NCI-H1048 (cell line): ENCODE results near the gene CTNND2.
A peak's percentile ranks its signal among the peaks of the same experiment; 100 is the strongest.
"Not testable (repeated sequence)": the region's sequence is repeated elsewhere in the genome, so short reads cannot be mapped to it uniquely, and the experiment has no call there.

Source experiments
- DNase-seq: peaks from one replicate; lab custom pipeline; 2025; lab: John Stamatoyannopoulos, UW

Gene CTNND2

GRCh38 chr5:11675184-11675583 lies 229.1 kb downstream of the CTNND2 start:
- DNase-seq: no peak

DNA sequence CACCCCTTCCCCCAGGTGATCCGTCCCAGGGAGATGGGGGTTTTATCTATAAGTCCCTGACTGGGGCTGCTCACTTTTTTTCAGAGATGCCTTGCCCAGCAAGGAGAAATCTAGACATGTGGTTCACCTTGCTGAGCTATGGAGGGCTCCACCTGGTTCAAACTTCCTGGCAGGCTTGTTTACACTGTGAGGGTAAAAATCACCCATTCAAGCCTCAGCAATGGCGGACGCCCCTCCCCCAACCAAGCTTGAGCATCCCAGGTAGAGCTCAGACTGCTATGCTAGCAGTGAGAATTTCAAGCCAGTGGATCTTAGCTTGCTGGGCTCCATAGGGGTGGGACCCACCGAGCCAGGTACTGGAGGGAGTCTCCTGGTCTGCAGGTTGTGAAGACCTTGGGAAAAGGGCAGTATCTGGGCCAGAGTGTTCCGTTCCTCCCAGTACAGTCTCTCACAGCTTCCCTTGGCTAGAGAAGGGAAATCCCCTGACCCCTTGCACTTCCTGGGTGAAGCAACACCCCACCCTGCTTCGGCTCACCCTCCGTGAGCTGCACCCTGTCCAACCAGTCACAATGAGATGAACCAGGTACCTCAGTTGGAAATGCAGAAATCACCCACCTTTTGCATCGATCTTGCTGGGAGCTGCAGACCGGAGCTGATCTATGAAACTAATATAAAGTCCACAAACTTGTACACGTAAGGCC lies 231.7 kb downstream of the CTNND2 start:
- DNase-seq: no peak

DNA sequence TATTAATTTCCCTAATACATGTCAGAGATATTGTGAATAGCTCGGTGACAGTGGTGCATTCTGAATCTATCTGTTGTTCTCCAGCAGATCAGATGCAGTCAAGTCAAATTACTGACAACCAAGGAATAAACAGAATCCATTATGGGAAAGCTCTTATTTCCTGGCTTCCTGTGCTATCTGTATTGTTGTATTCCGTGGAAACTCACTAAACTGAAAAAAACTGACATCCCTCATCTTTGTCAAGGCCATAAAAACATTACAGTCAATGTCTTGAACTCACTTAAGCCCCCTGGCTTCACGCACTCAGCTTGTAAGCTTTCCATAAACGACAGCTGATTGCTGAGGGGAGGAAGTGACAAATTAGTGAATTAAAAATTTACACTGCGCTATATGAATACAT lies 245.9 kb downstream of the CTNND2 start:
- no peak for DNase-seq

DNA sequence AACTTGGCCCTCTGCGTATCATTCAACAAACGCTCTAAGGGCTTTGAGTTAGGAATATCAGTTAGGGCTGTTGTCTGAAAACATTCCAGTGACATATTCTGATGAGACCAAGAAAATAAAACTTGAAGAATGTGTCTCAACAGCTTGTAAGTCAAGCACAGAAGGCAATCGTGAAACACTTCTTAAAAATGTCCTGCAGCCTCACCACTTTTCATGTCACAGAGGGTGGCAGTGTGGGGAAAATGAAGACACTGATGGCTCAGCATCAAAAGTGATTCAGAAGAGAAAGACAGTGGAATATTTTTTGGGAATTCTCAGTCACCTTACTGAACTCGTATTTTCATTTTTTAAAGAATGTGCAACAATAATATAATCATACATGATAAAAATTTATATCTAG lies 247.3 kb downstream of the CTNND2 start:
- no peak for DNase-seq

DNA sequence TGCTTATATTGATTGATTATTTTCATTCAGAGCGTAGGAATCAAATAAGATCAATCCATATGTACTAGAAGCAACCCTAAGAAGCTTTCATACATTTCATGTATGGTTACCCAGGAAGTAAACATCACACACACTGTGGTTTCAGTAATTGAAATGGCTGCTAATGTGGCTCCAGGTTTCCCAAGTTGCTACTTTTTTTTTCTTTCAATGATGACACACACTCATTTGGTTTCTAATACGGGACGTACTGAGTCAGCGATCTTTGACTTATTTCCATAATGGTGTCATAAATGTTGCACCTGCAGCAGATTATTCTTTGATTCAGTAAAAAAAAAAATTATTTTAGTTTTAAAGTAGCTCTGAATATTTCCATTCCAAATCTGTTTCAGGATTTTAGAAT lies 248.6 kb downstream of the CTNND2 start:
- DNase-seq: no peak

DNA sequence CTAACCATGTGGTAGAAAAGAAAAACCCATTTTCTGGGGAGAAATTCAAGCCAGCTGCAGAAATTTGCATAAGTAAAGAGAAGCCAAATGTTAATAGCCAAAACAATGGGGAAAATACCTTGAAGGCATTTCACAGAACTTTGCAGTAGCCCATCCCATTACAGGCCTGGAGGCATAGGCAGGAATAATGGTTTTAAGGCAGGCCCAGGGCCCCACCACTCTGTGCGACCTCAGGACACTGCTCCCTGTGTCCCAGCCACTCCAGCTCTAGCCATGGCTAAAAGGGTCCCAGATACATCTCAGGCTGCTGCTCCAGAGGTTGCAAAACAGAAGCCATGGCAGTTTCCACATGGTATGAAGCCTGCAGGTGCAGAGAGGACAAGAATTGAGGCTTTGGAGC lies 253.3 kb downstream of the CTNND2 start:
- DNase-seq: no peak

GRCh38 chr5:11646141-11646540 lies 258.1 kb downstream of the CTNND2 start:
- DNase-seq: no peak

DNA sequence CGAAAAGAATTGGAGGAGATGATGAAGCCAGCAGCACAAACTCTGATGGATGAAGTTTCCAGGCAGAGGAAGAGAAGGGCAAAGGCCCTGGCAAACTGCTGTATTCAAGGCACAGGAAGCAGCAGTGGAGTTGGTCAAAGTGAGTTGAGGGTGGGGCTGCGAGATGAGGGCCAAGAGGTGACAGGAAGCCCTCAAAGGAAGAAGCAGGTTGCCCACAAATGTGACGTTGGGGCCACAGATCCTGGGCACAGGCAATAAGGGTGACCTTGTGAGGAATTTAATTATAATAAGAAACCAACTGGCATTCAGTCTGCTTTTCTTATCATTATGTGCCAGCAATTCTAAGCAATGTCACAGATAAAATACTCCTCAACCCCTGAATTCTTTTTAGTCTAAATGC lies 261.8 kb downstream of the CTNND2 start:
- no peak for DNase-seq

DNA sequence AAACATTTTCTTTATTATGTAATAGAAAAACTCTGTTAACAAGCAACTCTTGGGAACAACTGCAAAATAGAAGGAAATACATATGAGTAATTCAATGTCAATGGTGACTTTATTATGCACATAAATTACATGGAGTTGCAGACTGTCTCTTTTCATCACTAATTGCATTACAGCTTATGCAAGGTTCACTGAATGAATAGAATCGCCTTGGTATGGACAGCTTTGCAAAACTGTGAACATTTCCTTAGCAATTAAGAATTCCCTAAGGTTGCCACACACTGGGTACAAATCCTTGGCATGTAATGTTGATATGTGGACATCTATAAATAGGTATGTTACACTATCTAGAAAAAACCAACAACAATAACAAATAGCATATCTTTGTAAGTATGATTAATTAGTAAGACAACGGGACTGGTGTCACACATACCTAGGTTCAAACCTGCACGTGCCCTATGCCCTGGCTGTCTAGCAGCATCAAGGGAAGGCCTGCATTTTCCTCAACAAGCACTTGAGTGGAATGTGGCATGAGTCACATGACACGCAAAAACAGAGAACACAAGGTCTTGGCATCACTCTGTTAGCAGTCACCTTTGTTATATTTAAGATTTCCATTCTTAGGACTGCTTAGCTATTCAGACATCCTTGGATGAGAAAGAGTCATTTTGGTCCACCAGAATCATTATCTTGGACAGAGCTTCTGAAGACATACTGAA lies 263.9 kb downstream of the CTNND2 start:
- DNase-seq: no peak

- DNase-seq: no peak
Observed at GRCh38 chr5:11622785-11623184, 281.5 kb downstream of the CTNND2 start.

GRCh38 chr5:11620172-11620571 lies 284.1 kb downstream of the CTNND2 start:
- no peak for DNase-seq

GRCh38 chr5:11619339-11620024 lies 284.8 kb downstream of the CTNND2 start:
- peak; percentile 1 for DNase-seq

DNA sequence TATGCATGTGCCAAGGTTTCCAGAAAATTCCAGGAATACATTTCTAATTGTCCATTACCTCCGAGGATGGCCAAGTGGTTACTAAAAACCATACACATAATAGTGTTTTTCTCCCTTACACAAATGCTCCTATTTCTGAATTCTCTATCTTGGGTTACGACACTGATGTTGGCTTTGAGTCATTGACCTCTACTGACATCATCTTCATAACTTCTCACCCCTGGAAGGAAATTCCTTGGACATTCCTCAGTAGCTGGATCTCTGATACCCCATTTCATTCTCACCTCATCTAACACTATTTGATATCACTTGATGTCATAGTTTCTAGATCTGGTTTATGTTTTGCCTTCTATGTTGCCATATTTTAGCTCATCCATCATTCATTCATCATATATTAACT lies 287.2 kb downstream of the CTNND2 start:
- no peak for DNase-seq

DNA sequence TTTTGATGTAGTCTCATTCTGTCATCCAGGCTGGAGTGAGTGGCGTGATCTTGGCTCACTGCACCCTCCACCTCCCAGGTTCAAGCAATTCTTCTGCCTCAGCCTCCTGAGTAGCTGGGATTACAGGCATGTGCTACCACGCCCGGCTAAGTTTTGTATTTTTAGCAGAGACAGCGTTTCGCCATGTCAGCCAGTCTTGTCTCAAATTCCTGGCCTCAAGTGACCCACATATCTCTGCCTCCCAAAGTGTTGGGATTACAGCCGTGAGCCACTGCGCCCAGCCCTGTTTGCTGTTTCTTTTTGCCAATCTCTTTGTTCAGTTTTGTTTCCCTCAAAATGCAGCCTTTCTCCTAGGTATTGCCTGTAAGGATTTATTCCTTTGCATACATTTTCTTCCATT lies 287.6 kb downstream of the CTNND2 start:
- DNase-seq: not testable (repeated sequence)

DNA sequence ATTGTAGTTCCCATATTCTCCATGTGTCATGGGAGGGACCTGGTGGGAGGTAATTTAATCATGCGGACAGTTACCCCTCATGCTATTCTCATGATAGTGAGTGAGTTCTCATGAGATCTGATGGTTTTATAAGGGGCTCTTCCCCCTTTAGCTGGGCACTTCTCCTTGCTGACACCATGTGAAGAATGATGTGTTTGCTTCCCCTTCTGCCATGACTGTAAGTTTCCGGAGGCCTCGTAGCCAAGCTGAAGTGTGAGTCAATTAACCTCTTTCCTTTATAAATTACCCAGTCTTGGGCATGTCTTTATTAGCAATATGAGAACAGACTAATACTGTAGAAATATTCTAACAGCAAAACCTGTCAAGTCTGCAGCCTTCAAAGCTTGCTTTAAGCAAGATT lies 293.2 kb downstream of the CTNND2 start:
- no peak for DNase-seq

- no peak for DNase-seq
Observed at GRCh38 chr5:11609570-11610303, 294.5 kb downstream of the CTNND2 start.

DNA sequence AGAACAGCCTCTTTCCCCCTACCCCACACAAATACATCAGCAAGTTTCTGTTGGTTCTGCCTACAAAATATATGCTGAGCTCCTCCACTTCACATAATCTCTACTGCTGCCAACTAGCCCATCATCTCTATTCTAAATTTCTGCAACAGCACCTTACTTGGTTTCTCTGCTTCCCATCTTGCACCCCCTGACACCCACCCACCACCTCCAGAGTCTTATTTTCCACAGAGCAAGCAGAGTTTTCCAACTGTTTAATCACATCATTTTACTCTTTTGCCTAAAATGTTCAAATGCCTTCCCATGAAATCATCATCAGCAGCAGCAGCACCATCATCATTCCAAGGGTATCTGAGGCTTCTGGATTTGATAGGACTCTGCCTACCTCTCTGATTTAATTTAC lies 295.7 kb downstream of the CTNND2 start:
- DNase-seq: no peak

DNA sequence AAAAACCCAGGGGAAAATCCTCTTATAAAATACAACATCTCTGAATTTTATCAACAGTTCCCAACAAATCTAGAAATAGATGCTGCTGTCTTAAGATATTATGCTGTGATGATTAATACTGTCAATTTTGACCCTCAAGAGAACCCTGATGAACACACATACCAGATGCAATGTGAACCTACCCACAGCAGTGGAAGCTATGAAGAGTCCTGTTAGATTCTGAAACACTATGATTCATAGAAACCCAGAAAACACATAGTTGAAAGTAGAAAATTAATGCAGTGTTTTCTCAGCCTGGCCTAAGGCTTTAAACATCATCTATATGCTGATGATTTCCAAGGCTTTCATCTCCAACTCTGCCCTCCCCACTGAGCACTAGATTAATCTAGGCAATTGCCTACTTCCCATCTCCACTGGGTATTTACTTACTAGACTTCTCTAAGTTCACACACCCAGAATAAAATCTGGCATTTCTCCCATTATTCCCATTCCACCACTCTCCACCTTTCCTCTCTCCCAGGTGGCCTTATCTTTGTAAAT lies 296.2 kb downstream of the CTNND2 start:
- DNase-seq: no peak

GRCh38 chr5:11602298-11602697 lies 301.9 kb downstream of the CTNND2 start:
- no peak for DNase-seq

DNA sequence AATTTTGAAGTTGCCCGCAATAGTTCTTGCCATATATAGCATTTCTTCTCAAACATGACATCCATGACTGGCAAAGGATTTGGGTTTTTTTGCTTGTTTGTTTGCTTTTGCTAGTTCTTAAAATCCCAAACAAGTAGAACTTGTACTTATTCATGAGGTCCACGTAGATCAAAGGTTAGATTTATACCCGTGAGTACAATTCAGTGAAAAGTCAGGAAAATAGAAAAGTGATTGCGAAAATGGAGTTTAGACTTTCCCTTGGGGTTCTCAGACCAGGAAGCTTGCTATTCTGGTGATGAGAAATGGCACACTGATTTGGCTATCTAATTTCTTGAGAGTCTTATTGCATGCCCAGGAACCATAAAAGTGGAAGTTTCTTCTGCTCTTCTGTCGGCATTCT lies 304.7 kb downstream of the CTNND2 start:
- DNase-seq: no peak

GRCh38 chr5:11596657-11597071 lies 307.6 kb downstream of the CTNND2 start:
- DNase-seq: no peak

DNA sequence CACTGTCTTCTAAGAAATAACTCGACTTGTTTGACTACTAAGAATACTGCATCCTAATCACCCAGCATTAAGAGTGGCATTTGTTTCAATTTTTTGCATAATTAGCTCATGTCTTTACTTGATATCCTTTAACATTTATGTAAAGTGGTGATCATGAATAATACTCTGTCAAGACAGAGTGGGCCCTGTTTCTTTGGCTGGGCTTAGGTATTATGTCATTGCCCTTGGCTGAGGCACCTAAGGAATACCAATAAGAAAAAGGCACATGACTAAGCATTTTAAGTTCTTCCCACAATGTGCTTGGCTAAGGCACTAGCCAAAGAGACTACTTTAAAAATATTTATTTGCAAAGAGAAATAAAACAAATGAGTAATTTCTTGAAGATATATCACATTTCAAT lies 308.1 kb downstream of the CTNND2 start:
- DNase-seq: peak; percentile 17
